Astrocyte (in vitro differentiated cells and primary cell): Measurements from ENCODE around the gene CCDC195. TPM values are rescaled to one million over a fixed set of nuclear protein-coding genes. Genes with fewer than 3 reads are reported as not detected.

Experiments used
- DNase-seq: peaks from one replicate; pipeline ENCODE4 v3.0.0-alpha.2; 2010; ENCODE audit warnings: low read depth
- FAIRE-seq: peaks from 2 replicates; lab custom pipeline; 2011; peaks lifted over from hg19 to GRCh38; lab: Jason Lieb, UNC
- H2AFZ ChIP-seq: 2 replicates; pipeline ENCODE4 v1.6.0; 2012; ENCODE audit warnings: low read depth, low read length, inconsistent platforms
- H3K27ac ChIP-seq: 2 replicates; pipeline ENCODE4 v1.5.1; 2011; ENCODE audit warnings: low read depth, low read length, inconsistent platforms
- H3K27me3 ChIP-seq: 2 replicates; pipeline ENCODE4 v1.6.0; 2011; ENCODE audit warnings: low read length, inconsistent platforms; ENCODE audit not compliant: insufficient read depth
- H3K36me3 ChIP-seq: 2 replicates; pipeline ENCODE4 v1.5.1; 2011; ENCODE audit warnings: low read length, inconsistent platforms; ENCODE audit not compliant: insufficient read depth
- H3K4me1 ChIP-seq: 2 replicates; pipeline ENCODE4 v1.5.1; 2011; ENCODE audit warnings: low read length, inconsistent platforms; ENCODE audit not compliant: insufficient read depth
- H3K4me2 ChIP-seq: 2 replicates; pipeline ENCODE4 v1.6.0; 2012; ENCODE audit warnings: low read length, inconsistent platforms
- H3K4me3 ChIP-seq: 2 replicates; pipeline ENCODE4 v1.5.1; 2011; ENCODE audit warnings: low read depth, mild to moderate bottlenecking, low read length, inconsistent platforms; ENCODE audit not compliant: insufficient read depth
- H3K79me2 ChIP-seq: 2 replicates; pipeline ENCODE4 v1.6.0; 2012; ENCODE audit warnings: mild to moderate bottlenecking, low read length, inconsistent platforms; ENCODE audit not compliant: insufficient read depth
- H3K9ac ChIP-seq: 2 replicates; pipeline ENCODE4 v1.6.0; 2012; ENCODE audit warnings: mild to moderate bottlenecking, low read length, inconsistent platforms
- H3K9me3 ChIP-seq: 2 replicates; pipeline ENCODE4 v1.5.1; 2012; ENCODE audit warnings: low read depth, mild to moderate bottlenecking, low read length, inconsistent platforms; ENCODE audit not compliant: insufficient read depth
- H4K20me1 ChIP-seq: 2 replicates; pipeline ENCODE4 v1.6.0; 2012; ENCODE audit warnings: low read length, inconsistent platforms; ENCODE audit not compliant: insufficient read depth
- H3K27ac Mint-ChIP-seq: one replicate; pipeline ENCODE4 v1.8.0; 2021; ENCODE audit warnings: mild to moderate bottlenecking, mixed read lengths; ENCODE audit not compliant: unreplicated experiment
- H3K27me3 Mint-ChIP-seq: one replicate; pipeline ENCODE4 v1.8.0; 2021; ENCODE audit warnings: low read depth, mixed read lengths; ENCODE audit not compliant: unreplicated experiment
- H3K36me3 Mint-ChIP-seq: one replicate; pipeline ENCODE4 v1.8.0; 2021; ENCODE audit warnings: low read depth, mixed read lengths; ENCODE audit not compliant: unreplicated experiment
- H3K4me1 Mint-ChIP-seq: one replicate; pipeline ENCODE4 v1.8.0; 2021; ENCODE audit warnings: low read depth, mixed read lengths; ENCODE audit not compliant: unreplicated experiment
- H3K4me3 Mint-ChIP-seq: one replicate; pipeline ENCODE4 v1.8.0; 2021; ENCODE audit warnings: mild to moderate bottlenecking, moderate library complexity, mixed read lengths; ENCODE audit not compliant: unreplicated experiment
- H3K9me3 Mint-ChIP-seq: one replicate; pipeline ENCODE4 v1.8.0; 2021; ENCODE audit warnings: mild to moderate bottlenecking, mixed read lengths; ENCODE audit not compliant: unreplicated experiment
- CTCF ChIP-seq: IDR thresholded peaks from 2 replicates; pipeline ENCODE4 v1.5.1; 2011; ENCODE audit warnings: low read depth, mild to moderate bottlenecking, inconsistent platforms, low read length, moderate library complexity; ENCODE audit not compliant: insufficient read depth
- EZH2 ChIP-seq: IDR thresholded peaks from 2 replicates; pipeline ENCODE4 v1.6.1; 2012; ENCODE audit warnings: mild to moderate bottlenecking, low read length, inconsistent platforms; ENCODE audit not compliant: insufficient read depth
- total RNA-seq: library from RNA; stranded (reverse); gene quantifications from 2 replicates; pipeline ENCODE4 v1.2.1, GENCODE V29; 2021

CCDC195 gene
- total RNA-seq, 1 donor from 2014 or later: not detected

- Histone ChIP-seq H3K4me1 (no peaks in the 10 kb centered on the region), H3K79me2 (no peaks in the 10 kb centered on the region), H2AFZ (no peak overlapping the region), H3K4me2 (no peak overlapping the region), H3K27me3 (no peaks in the 10 kb centered on the region), H4K20me1 (no peaks in the 10 kb centered on the region), H3K9me3 (no peaks in the 10 kb centered on the region), H3K27ac (no peak overlapping the region), H3K36me3 (no peaks in the 10 kb centered on the region), H3K4me3 (no peak overlapping the region), H3K9ac (no peak overlapping the region)
- no peak for TF ChIP-seq CTCF
- TF ChIP-seq EZH2: no peak
- H3K27ac Mint-ChIP-seq: no peak overlapping the region
- DNase-seq (no peak), FAIRE-seq (no peak)
- H3K9me3 Mint-ChIP-seq: no peaks in the 10 kb centered on the region
- no peak overlapping the region for H3K4me3 Mint-ChIP-seq
- no peaks in the 10 kb centered on the region for H3K36me3 Mint-ChIP-seq
- H3K27me3 Mint-ChIP-seq: no peaks in the 10 kb centered on the region
- H3K4me1 Mint-ChIP-seq: no peaks in the 10 kb centered on the region
Observed at GRCh38 chr2:224670203-224670602, 46.0 kb downstream of the CCDC195 start.

GRCh38 chr2:224669449-224669848 is 46.7 kb downstream of the CCDC195 start:
- H3K27ac Mint-ChIP-seq: no peak overlapping the region
- no peak overlapping the region for H3K4me3 Mint-ChIP-seq
- no peak overlapping the region for H3K4me3 ChIP-seq
- no peaks in the 10 kb centered on the region for H3K4me1 ChIP-seq
- no peaks in the 10 kb centered on the region for H3K4me1 Mint-ChIP-seq
- H4K20me1 ChIP-seq: no peaks in the 10 kb centered on the region
- no peaks in the 10 kb centered on the region for H3K9me3 ChIP-seq
- no peak for TF ChIP-seq CTCF
- no peak for TF ChIP-seq EZH2
- H3K27me3 Mint-ChIP-seq: no peaks in the 10 kb centered on the region
- H3K27ac ChIP-seq: no peak overlapping the region
- no peak overlapping the region for H3K9ac ChIP-seq
- H3K4me2 ChIP-seq: no peak overlapping the region
- no peaks in the 10 kb centered on the region for H3K36me3 ChIP-seq
- DNase-seq (peak; percentile 6), FAIRE-seq (no peak)
- no peak overlapping the region for H2AFZ ChIP-seq
- H3K36me3 Mint-ChIP-seq: no peaks in the 10 kb centered on the region
- no peaks in the 10 kb centered on the region for H3K27me3 ChIP-seq
- H3K79me2 ChIP-seq: no peaks in the 10 kb centered on the region
- H3K9me3 Mint-ChIP-seq: no peaks in the 10 kb centered on the region

GRCh38 chr2:224668123-224668909 is 47.8 kb downstream of the CCDC195 start:
- Mint-ChIP-seq H3K27ac (no peak overlapping the region), H3K4me3 (no peak overlapping the region)
- no peak for TF ChIP-seq CTCF
- no peak for TF ChIP-seq EZH2

More at GRCh38 chr2:224668123-224668909, 47.8 kb downstream of the CCDC195 start:
- no peak overlapping the region for H3K27ac ChIP-seq
- no peaks in the 10 kb centered on the region for H3K27me3 ChIP-seq
- H3K36me3 ChIP-seq: no peaks in the 10 kb centered on the region
- no peak overlapping the region for H2AFZ ChIP-seq
- DNase-seq (no peak), FAIRE-seq (no peak)
- H3K9ac ChIP-seq: no peak overlapping the region
- H3K79me2 ChIP-seq: no peaks in the 10 kb centered on the region
- H3K4me1 Mint-ChIP-seq: no peaks in the 10 kb centered on the region
- H3K4me2 ChIP-seq: no peak overlapping the region
- H3K9me3 ChIP-seq: no peaks in the 10 kb centered on the region
- peaks cover 2% of the 10 kb centered on the region for H3K36me3 Mint-ChIP-seq
- no peaks in the 10 kb centered on the region for H3K27me3 Mint-ChIP-seq
- H3K4me3 ChIP-seq: no peak overlapping the region
- H4K20me1 ChIP-seq: no peaks in the 10 kb centered on the region
- H3K4me1 ChIP-seq: no peaks in the 10 kb centered on the region
- peaks cover 2% of the 10 kb centered on the region for H3K9me3 Mint-ChIP-seq
